IPS DF 6.9 (cell line): Measurements from ENCODE around the gene OTOF.

ENCODE experiments used
- DNase-seq: peaks from one replicate; pipeline ENCODE4 v3.0.0-alpha.2; 2013; ENCODE audit warnings: low read depth, low spot score
- H3K27ac ChIP-seq: one replicate; pipeline ENCODE4 v1.5.1; 2013; ENCODE audit warnings: low read length, control low read depth
- H3K27me3 ChIP-seq: 2 replicates; pipeline ENCODE4 v1.6.1; 2013; ENCODE audit warnings: mild to moderate bottlenecking, low read length; ENCODE audit not compliant: control insufficient read depth, insufficient read depth
- H3K36me3 ChIP-seq: 2 replicates; pipeline ENCODE4 v1.6.1; 2013; ENCODE audit warnings: low read length; ENCODE audit not compliant: control insufficient read depth, insufficient read depth
- H3K4me1 ChIP-seq: 2 replicates; pipeline ENCODE4 v1.6.1; 2013; ENCODE audit warnings: low read length; ENCODE audit not compliant: control insufficient read depth, insufficient read depth
- H3K4me3 ChIP-seq: 2 replicates; pipeline ENCODE4 v1.5.1; 2013; ENCODE audit warnings: mild to moderate bottlenecking, low read length
- H3K9me3 ChIP-seq: 2 replicates; pipeline ENCODE4 v1.6.1; 2013; ENCODE audit warnings: low read length, inconsistent platforms; ENCODE audit not compliant: control insufficient read depth, insufficient read depth
- WGBS: extraction: QIAGEN DNeasy Blood & Tissue Kit; methylation state at CpG from one replicate; pipeline ENCODE4 v1.1.7; 2013; ENCODE audit warnings: mixed read lengths, missing lambda C conversion rate; ENCODE audit not compliant: insufficient read length, insufficient coverage; 5-methylcytosine and 5-hydroxymethylcytosine counted together

OTOF gene

GRCh38 chr2:26477911-26478253 is at the start of gene OTOF:
TSS of gene OTOF (minus strand) at chr2:26478124.
- WGBS, result no CpG with 5 or more reads among the region's 3 CpGs
- H3K9me3 ChIP-seq, result no peaks in the 10 kb centered on the region
- no peaks in the 10 kb centered on the region; the same call in 1 of the 2 replicates for H3K36me3 ChIP-seq
- H3K4me1 ChIP-seq, result peaks cover 2% of the 10 kb centered on the region; the same call in 1 of the 2 replicates
- no peak within 1 kb of the TSS for H3K4me3 ChIP-seq
- no peak within 1 kb of the TSS for H3K27ac ChIP-seq
- H3K27me3 ChIP-seq, result no peaks in the 10 kb centered on the region
- no peak for DNase-seq

- H3K27me3 ChIP-seq, result no peaks in the 10 kb centered on the region
- WGBS, result no CpG with 5 or more reads among the region's 2 CpGs
- no peaks in the 10 kb centered on the region for H3K4me1 ChIP-seq
- no peaks in the 10 kb centered on the region for H3K36me3 ChIP-seq
- no peak for DNase-seq
- H3K9me3 ChIP-seq, result no peaks in the 10 kb centered on the region
- no peak overlapping the region for H3K4me3 ChIP-seq
- H3K27ac ChIP-seq, result no peak overlapping the region
Measured at GRCh38 chr2:26526589-26526988, 48.7 kb upstream of the OTOF start.

GRCh38 chr2:26526105-26526504 is 48.2 kb upstream of the OTOF start:
- 100% methylated on average over 1 of the region's 1 CpG for WGBS
- DNase-seq, result no peak
- Histone ChIP-seq H3K36me3 (no peaks in the 10 kb centered on the region), H3K4me1 (no peaks in the 10 kb centered on the region), H3K27me3 (no peaks in the 10 kb centered on the region), H3K9me3 (no peaks in the 10 kb centered on the region), H3K4me3 (no peak overlapping the region), H3K27ac (no peak overlapping the region)

- DNase-seq, result no peak
- Histone ChIP-seq H3K4me3 (no peak overlapping the region), H3K27me3 (no peaks in the 10 kb centered on the region)
Measured at GRCh38 chr2:26523750-26524149, 45.8 kb upstream of the OTOF start.

GRCh38 chr2:26522751-26523171 is 44.8 kb upstream of the OTOF start:
- Histone ChIP-seq H3K36me3 (no peaks in the 10 kb centered on the region), H3K27me3 (no peaks in the 10 kb centered on the region), H3K4me3 (no peak overlapping the region), H3K9me3 (no peaks in the 10 kb centered on the region), H3K4me1 (no peaks in the 10 kb centered on the region), H3K27ac (no peak overlapping the region)
- WGBS, result no CpG with 5 or more reads among the region's 7 CpGs
- DNase-seq, result no peak

More at GRCh38 chr2:26523750-26524149, 45.8 kb upstream of the OTOF start:
- no peaks in the 10 kb centered on the region for H3K9me3 ChIP-seq
- H3K27ac ChIP-seq, result no peak overlapping the region
- no peaks in the 10 kb centered on the region for H3K4me1 ChIP-seq
- H3K36me3 ChIP-seq, result no peaks in the 10 kb centered on the region

GRCh38 chr2:26522325-26522724 is 44.4 kb upstream of the OTOF start:
- H3K4me3 ChIP-seq, result no peak overlapping the region
- no peak overlapping the region for H3K27ac ChIP-seq
- DNase-seq, result no peak
- no peaks in the 10 kb centered on the region for H3K4me1 ChIP-seq
- no peaks in the 10 kb centered on the region for H3K36me3 ChIP-seq
- no peaks in the 10 kb centered on the region for H3K9me3 ChIP-seq
- WGBS, result no CpG with 5 or more reads among the region's 6 CpGs
- no peaks in the 10 kb centered on the region for H3K27me3 ChIP-seq

- no peaks in the 10 kb centered on the region for H3K4me1 ChIP-seq
- H3K9me3 ChIP-seq, result no peaks in the 10 kb centered on the region
- no peak for DNase-seq
- no peak overlapping the region for H3K4me3 ChIP-seq
- no CpG with 5 or more reads among the region's 5 CpGs for WGBS
- H3K36me3 ChIP-seq, result no peaks in the 10 kb centered on the region
- no peaks in the 10 kb centered on the region for H3K27me3 ChIP-seq
- no peak overlapping the region for H3K27ac ChIP-seq
Measured at GRCh38 chr2:26521913-26522180, 43.9 kb upstream of the OTOF start.

GRCh38 chr2:26521054-26521912 is 43.4 kb upstream of the OTOF start:
- no peaks in the 10 kb centered on the region for H3K36me3 ChIP-seq
- no peaks in the 10 kb centered on the region for H3K4me1 ChIP-seq
- H3K4me3 ChIP-seq, result no peak overlapping the region
- DNase-seq, result peak; percentile 31
- no CpG with 5 or more reads among the region's 12 CpGs for WGBS
- no peaks in the 10 kb centered on the region for H3K27me3 ChIP-seq
- H3K9me3 ChIP-seq, result no peaks in the 10 kb centered on the region
- no peak overlapping the region for H3K27ac ChIP-seq

- no peaks in the 10 kb centered on the region for H3K27me3 ChIP-seq
- no CpG with 5 or more reads among the region's 1 CpG for whole genome bisulfite sequencing
Measured at GRCh38 chr2:26520148-26520449, 42.2 kb upstream of the OTOF start.

GRCh38 chr2:26519396-26520147 is 41.6 kb upstream of the OTOF start:
- no peaks in the 10 kb centered on the region for H3K36me3 ChIP-seq

More at GRCh38 chr2:26520148-26520449, 42.2 kb upstream of the OTOF start:
- no peaks in the 10 kb centered on the region for H3K36me3 ChIP-seq
- H3K4me3 ChIP-seq, result no peak overlapping the region
- no peaks in the 10 kb centered on the region for H3K4me1 ChIP-seq
- H3K27ac ChIP-seq, result no peak overlapping the region
- no peaks in the 10 kb centered on the region for H3K9me3 ChIP-seq
- DNase-seq, result no peak

GRCh38 chr2:26516781-26517180 is 38.9 kb upstream of the OTOF start:
- Histone ChIP-seq H3K4me1 (no peaks in the 10 kb centered on the region), H3K27me3 (no peaks in the 10 kb centered on the region)
- WGBS, result no CpG with 5 or more reads among the region's 11 CpGs

More at GRCh38 chr2:26519396-26520147, 41.6 kb upstream of the OTOF start:
- Histone ChIP-seq H3K27me3 (no peaks in the 10 kb centered on the region), H3K27ac (no peak overlapping the region), H3K4me3 (no peak overlapping the region), H3K9me3 (no peaks in the 10 kb centered on the region), H3K4me1 (no peaks in the 10 kb centered on the region)
- DNase-seq, result no peak
- WGBS, result no CpG with 5 or more reads among the region's 8 CpGs

More at GRCh38 chr2:26516781-26517180, 38.9 kb upstream of the OTOF start:
- H3K36me3 ChIP-seq, result no peaks in the 10 kb centered on the region
- H3K27ac ChIP-seq, result no peak overlapping the region
- no peaks in the 10 kb centered on the region for H3K9me3 ChIP-seq
- H3K4me3 ChIP-seq, result no peak overlapping the region
- no peak for DNase-seq
